IMR-90 (cell line): ENCODE measurements around the gene KCNG3. TPM values are rescaled to one million over a fixed set of nuclear protein-coding genes. Genes with fewer than 3 reads are reported as not detected.

Experiments used
- ATAC-seq: fragments of 200-7000 bp; cut with Tn5 transposase; 2 replicates; pipeline ENCODE4 v1.9.1; 2020; ENCODE audit warnings: low read depth, mild to moderate bottlenecking, moderate library complexity
- Bru-seq: library from RNA; stranded (reverse); fragments of 400-500 nt; gene quantifications from one replicate; lab custom pipeline; 2021; lab: Mats Ljungman, UMichigan
- BruChase-seq, 2 experiments: library from RNA; stranded (reverse); fragments of 400-500 nt; gene quantifications; one replicate each; lab custom pipeline; 2021; lab: Mats Ljungman, UMichigan
- BruUV-seq: library from RNA; stranded (reverse); fragments of 400-500 nt; replicated peaks from 2 replicates; lab custom pipeline; 2021; lab: Mats Ljungman, UMichigan
- CTCF ChIA-PET: fragments of 300-600 bp; formaldehyde crosslinking; extraction: SDS; loops from one replicate; lab custom pipeline; 2021; ENCODE audit warnings: antibody characterized with exemption; lab: Yijun Ruan, JAX
- POLR2A ChIA-PET: fragments of 300-600 bp; sonication (Branson Sonifier 250); formaldehyde crosslinking; loops from one replicate; lab custom pipeline; 2022; ENCODE audit warnings: antibody characterized with exemption; ENCODE audit not compliant: unreplicated experiment; lab: Charles Lee
- DNase-seq: peaks from one replicate; pipeline ENCODE4 v3.0.0; 2013
- H2AFZ ChIP-seq: replicated peaks from 2 replicates; pipeline ENCODE3; 2013; ENCODE audit warnings: low read length, mild to moderate bottlenecking; ENCODE audit not compliant: poor library complexity
- H2AK5ac ChIP-seq: 2 replicates; pipeline ENCODE4 v1.6.1; 2013; ENCODE audit warnings: low read depth, low read length, inconsistent platforms
- H2AK9ac ChIP-seq: replicated peaks from 2 replicates; pipeline ENCODE3; 2013; ENCODE audit warnings: mild to moderate bottlenecking, low read depth, low read length, moderate library complexity; ENCODE audit not compliant: poor library complexity
- H2BK120ac ChIP-seq: 2 replicates; pipeline ENCODE4 v1.6.1; 2013; ENCODE audit warnings: low read depth, low read length, inconsistent platforms
- H2BK15ac ChIP-seq: 3 replicates; pipeline ENCODE4 v1.6.1; 2013; ENCODE audit warnings: low read depth, low read length, inconsistent platforms
- H2BK20ac ChIP-seq: 2 replicates; pipeline ENCODE4 v1.6.1; 2013; ENCODE audit warnings: low read depth, mild to moderate bottlenecking, inconsistent platforms, low read length, moderate library complexity
- H2BK5ac ChIP-seq: 2 replicates; pipeline ENCODE4 v1.6.1; 2013; ENCODE audit warnings: mild to moderate bottlenecking, low read depth, low read length, inconsistent platforms; ENCODE audit not compliant: poor library complexity, severe bottlenecking
- H3K14ac ChIP-seq: replicated peaks from 2 replicates; pipeline ENCODE4 v1.6.1; 2013; ENCODE audit warnings: low read depth, low read length, inconsistent platforms
- H3K18ac ChIP-seq: 2 replicates; pipeline ENCODE4 v1.6.1; 2013; ENCODE audit warnings: low read depth, low read length, control low read depth
- H3K23ac ChIP-seq: 2 replicates; pipeline ENCODE4 v1.6.1; 2013; ENCODE audit warnings: low read depth, low read length, inconsistent platforms
- H3K27ac ChIP-seq: 2 replicates; pipeline ENCODE4 v1.5.1; 2013; ENCODE audit warnings: mild to moderate bottlenecking, control low read depth, low read length; ENCODE audit not compliant: insufficient read depth
- H3K27me3 ChIP-seq: 2 replicates; pipeline ENCODE4 v1.6.1; 2013; ENCODE audit warnings: low read length; ENCODE audit not compliant: control insufficient read depth, insufficient read depth
- H3K36me3 ChIP-seq: 2 replicates; pipeline ENCODE4 v1.6.1; 2013; ENCODE audit warnings: low read length, mixed read lengths; ENCODE audit not compliant: control insufficient read depth, insufficient read depth
- H3K4ac ChIP-seq: 2 replicates; pipeline ENCODE4 v1.6.1; 2013; ENCODE audit warnings: low read depth, low read length, inconsistent platforms
- H3K4me1 ChIP-seq: 2 replicates; pipeline ENCODE4 v1.6.1; 2013; ENCODE audit warnings: low read length, mixed read lengths; ENCODE audit not compliant: control insufficient read depth, insufficient read depth
- H3K4me2 ChIP-seq: 2 replicates; pipeline ENCODE4 v1.6.1; 2013; ENCODE audit warnings: low read depth, mild to moderate bottlenecking, control low read depth, low read length, moderate library complexity
- H3K4me3 ChIP-seq: 2 replicates; pipeline ENCODE4 v1.5.1; 2013; ENCODE audit warnings: low read depth, mild to moderate bottlenecking, control low read depth, low read length, moderate library complexity; ENCODE audit not compliant: insufficient read depth
- H3K56ac ChIP-seq: 2 replicates; pipeline ENCODE4 v1.6.1; 2013; ENCODE audit warnings: low read length, inconsistent platforms; ENCODE audit not compliant: insufficient read depth; ENCODE audit errors: extremely low read depth
- H3K79me1 ChIP-seq, 2 experiments: 2 replicates each; pipeline ENCODE4 v1.6.1; 2013; ENCODE audit warnings: low read length in 2 of 2, inconsistent platforms in 1 of 2, low read depth in 1 of 2
- H3K9ac ChIP-seq: 2 replicates; pipeline ENCODE4 v1.6.1; 2013; ENCODE audit warnings: low read depth, low read length, control low read depth
- H3K9me1 ChIP-seq: 2 replicates; pipeline ENCODE4 v1.6.1; 2013; ENCODE audit warnings: low read length, inconsistent platforms; ENCODE audit not compliant: insufficient read depth
- H3K9me3 ChIP-seq: 2 replicates; pipeline ENCODE4 v1.6.1; 2013; ENCODE audit warnings: low read length; ENCODE audit not compliant: control insufficient read depth, insufficient read depth
- H4K20me1 ChIP-seq: 2 replicates; pipeline ENCODE4 v1.6.1; 2013; ENCODE audit warnings: low read length, inconsistent platforms; ENCODE audit not compliant: insufficient read depth
- H4K5ac ChIP-seq: 2 replicates; pipeline ENCODE4 v1.6.1; 2013; ENCODE audit warnings: mild to moderate bottlenecking, low read depth, low read length, control low read depth
- H4K8ac ChIP-seq, 2 experiments: 2 replicates each; pipeline ENCODE4 v1.6.1; 2013; ENCODE audit warnings: low read depth in 2 of 2, low read length in 2 of 2, control low read depth in 1 of 2, inconsistent platforms in 1 of 2
- H4K91ac ChIP-seq: 2 replicates; pipeline ENCODE4 v1.6.1; 2013; ENCODE audit warnings: low read depth, low read length, inconsistent platforms; ENCODE audit not compliant: insufficient read depth
- BHLHE40 ChIP-seq: fragments of 150-350 bp; IDR thresholded peaks from 2 replicates; pipeline ENCODE4 v1.6.1; 2016; ENCODE audit warnings: mild to moderate bottlenecking, low read depth, low read length
- CEBPB ChIP-seq: IDR thresholded peaks from 2 replicates; pipeline ENCODE4 v1.6.1; 2012; ENCODE audit warnings: low read depth, low read length, improper control_type of control experiment
- CTCF ChIP-seq: conservative IDR thresholded peaks from 2 replicates; pipeline ENCODE4 v1.5.1; 2012; ENCODE audit warnings: mild to moderate bottlenecking, low read depth, low read length, improper control_type of control experiment
- ELK1 ChIP-seq: fragments of 150-350 bp; IDR thresholded peaks from 2 replicates; pipeline ENCODE4 v1.6.1; 2016; ENCODE audit warnings: low read depth, mild to moderate bottlenecking, low read length, moderate library complexity, borderline replicate concordance
- FOS ChIP-seq: fragments of 150-350 bp; IDR thresholded peaks from 2 replicates; pipeline ENCODE4 v1.6.1; 2016; ENCODE audit warnings: low read depth, low read length
- MAZ ChIP-seq: IDR thresholded peaks from 2 replicates; pipeline ENCODE4 v1.6.1; 2012; ENCODE audit warnings: low read depth, mild to moderate bottlenecking, low read length, improper control_type of control experiment, moderate library complexity, borderline replicate concordance
- RAD21 ChIP-seq: IDR thresholded peaks from 2 replicates; pipeline ENCODE4 v1.6.1; 2012; ENCODE audit warnings: low read length, improper control_type of control experiment
- WGBS, 2 experiments: methylation state at CpG; one replicate each; pipeline versions ENCODE4 v1.1.5 to v1.1.7; 2013; ENCODE audit warnings: missing lambda C conversion rate in 2 of 2; ENCODE audit not compliant: insufficient read length in 1 of 2; ENCODE audit errors: extremely low coverage in 2 of 2; 5-methylcytosine and 5-hydroxymethylcytosine counted together
- dilution Hi-C: fragments of 300-500 bp; cut with HindIII; formaldehyde crosslinking; loops from one replicate; pipeline ENCODE4 v1.14.3; 2018; ENCODE audit warnings: low sequenced_read_pairs; ENCODE audit not compliant: unreplicated experiment
- in situ Hi-C: fragments of 300-500 bp; cut with MboI; formaldehyde crosslinking; loops from 3 replicates; pipeline ENCODE4 v1.14.3; 2019; ENCODE audit warnings: low sequenced_read_pairs, inconsistent platforms, mixed read lengths
- intact Hi-C: fragments of 100-400 bp; cut with micrococcal nuclease; formaldehyde crosslinking; loops from 2 replicates; pipeline ENCODE4 v1.10.0; 2022
- long read RNA-seq: library from polyadenylated mRNA; unstranded; transcript quantifications from one replicate; pipeline ENCODE4 v2.0.0, GENCODE V29; 2021; ENCODE audit not compliant: unreplicated experiment
- polyA plus RNA-seq, 3 experiments: library from polyadenylated mRNA; depleted of rRNA; stranded (reverse); fragments of >200 nt; gene quantifications; 2 replicates each; pipeline ENCODE4 v1.2.3, GENCODE V29; 2012; ENCODE audit warnings: low replicate concordance in 1 of 3
- total RNA-seq: library from RNA; depleted of rRNA; stranded (reverse); fragments of >200 nt; gene quantifications from 2 replicates; pipeline ENCODE4 v1.2.3, GENCODE V29; 2012; rRNA removed

The KCNG3 gene
- total RNA-seq (under 0.01 TPM in 1 of 2 replicates, not detected in the other), polyA plus RNA-seq (2012; rRNA removed) (not detected in 2 replicates), Bru-seq, nascent RNA (percentile 4 among the genes with signal in this experiment), BruChase-seq, experiment 1, labeled RNA remaining after a 6-hour chase (percentile 10 among the genes with signal in this experiment), BruChase-seq, experiment 2, labeled RNA remaining after a 2-hour chase (percentile 9 among the genes with signal in this experiment)
- not detected in 2 replicates for polyA plus RNA-seq (2012; cell fraction: cytosol; rRNA removed)
- not detected in 2 replicates for polyA plus RNA-seq (2012; cell fraction: nucleus; rRNA removed; ENCODE audit: low replicate concordance)
- long read RNA-seq, result 0 reads

GRCh38 chr2:42493468-42494354 is at the start of gene KCNG3:
KCNG3 (minus strand) TSS chr2:42493982; CDS start chr2:42493501, 481 bp downstream.
- peak within 1 kb of the TSS; percentile 86 for H3K4me2 ChIP-seq
- no peak within 1 kb of the TSS for H2BK20ac ChIP-seq
- H3K14ac ChIP-seq, result no peak within 1 kb of the TSS
- H2BK15ac ChIP-seq, result no peak within 1 kb of the TSS
- H3K4me1 ChIP-seq, result no peaks in the 10 kb centered on the region
- H2BK5ac ChIP-seq, result no peak within 1 kb of the TSS
- no peaks in the 10 kb centered on the region for H3K9me1 ChIP-seq
- WGBS, 2 experiments, result 4% methylated on average over 57 of the region's 123 CpGs; no CpG with 5 or more reads in 1 of the 2 experiments
- no peak within 1 kb of the TSS for H3K56ac ChIP-seq
- no peak within 1 kb of the TSS for H4K91ac ChIP-seq
- BruUV-seq, result no TSS peak
- ATAC-seq, result peak; percentile 86
- no peak within 1 kb of the TSS for H4K8ac ChIP-seq
- H3K79me1 ChIP-seq, result no peaks in the 10 kb centered on the region
- peak within 1 kb of the TSS; percentile 92 for H2AFZ ChIP-seq
- H3K4ac ChIP-seq, result no peak within 1 kb of the TSS
- no peaks in the 10 kb centered on the region for H4K20me1 ChIP-seq
- no peaks in the 10 kb centered on the region for H3K36me3 ChIP-seq
- peak within 1 kb of the TSS; percentile 10 for H2AK9ac ChIP-seq
- CTCF ChIA-PET, result interaction anchor here (0.6 to 1.2 kb wide), 2 partner anchors 73 to 174 kb away, joined by 3 to 4 read pairs; no protein-coding TSS in a partner anchor
- peaks cover 55% of the 10 kb centered on the region for H3K27me3 ChIP-seq
- intact Hi-C loops, result loop anchor here (10.0 kb wide), 3 partner anchors 331 to 639 kb away; no protein-coding TSS in a partner anchor
- H3K9me3 ChIP-seq, result peaks cover 5% of the 10 kb centered on the region
- peak; percentile 12 for DNase-seq
- dilution Hi-C loops, result no loop called here
- H2AK5ac ChIP-seq, result no peak within 1 kb of the TSS
- POLR2A ChIA-PET, result no interaction called here
- in situ Hi-C loops, result loop anchor here (10.0 kb wide), 1 partner anchor 171 kb away; no protein-coding TSS in a partner anchor
- H3K27ac ChIP-seq, result no peak within 1 kb of the TSS
- TF ChIP-seq RAD21 (no peak), BHLHE40 (no peak), FOS (no peak), ELK1 (no peak), CTCF (no peak), MAZ (no peak), CEBPB (no peak)
- no peak within 1 kb of the TSS for H3K18ac ChIP-seq
- H4K5ac ChIP-seq, result no peak within 1 kb of the TSS
- H2BK120ac ChIP-seq, result no peak within 1 kb of the TSS
- peak within 1 kb of the TSS; percentile 31 for H3K4me3 ChIP-seq
- H3K23ac ChIP-seq, result peak within 1 kb of the TSS; percentile 63; the same call in 1 of the 2 replicates
- no peak within 1 kb of the TSS for H3K9ac ChIP-seq
